Erythroblast (primary cell): ENCODE measurements around the gene C1orf87.

Experiments
- GATA1 ChIP-seq: IDR thresholded peaks from 2 replicates; pipeline ENCODE4 v1.6.1; 2011; ENCODE audit warnings: low read depth, mild to moderate bottlenecking, control low read depth, low read length, moderate library complexity
- POLR2A ChIP-seq: IDR thresholded peaks from 2 replicates; pipeline ENCODE4 v1.6.1; 2011; ENCODE audit warnings: mild to moderate bottlenecking, low read length

GRCh38 chr1:60049188-60049587 is 24.4 kb downstream of the C1orf87 start:
- TF ChIP-seq POLR2A (no peak), GATA1 (no peak)
